Bronchus fibroblast of lung (primary cell): ENCODE results near the gene FGF14. TPM values are rescaled to one million over a fixed set of nuclear protein-coding genes. Genes with fewer than 3 reads are reported as not detected.

ENCODE experiments used
- total RNA-seq: library from RNA; depleted of rRNA; stranded (reverse); fragments of >200 nt; gene quantifications from 2 replicates; pipeline ENCODE4 v1.2.3, GENCODE V29; 2015

The FGF14 gene
- total RNA-seq: under 0.01 and 0.15 TPM in 2 replicates

GRCh38 chr13:102401766-102402165, at the start of gene FGF14:
TSS of gene FGF14 (minus strand) at chr13:102402048.

Other genes with a start within 250 kb of the FGF14 start
- gene TPP2, start 194.9 kb upstream of the FGF14 start, total RNA-seq: 25.0 and 36.5 TPM in 2 replicates